Retina (tissue), 1 donor: ENCODE results near the gene IFRD2.
"Not testable (repeated sequence)": the region's sequence is repeated elsewhere in the genome, so short reads cannot be mapped to it uniquely, and the experiment has no call there.

ENCODE experiments used
- DNase-seq: peaks from one replicate; pipeline ENCODE4 v3.0.0-alpha.2; 2016

The IFRD2 gene

DNA sequence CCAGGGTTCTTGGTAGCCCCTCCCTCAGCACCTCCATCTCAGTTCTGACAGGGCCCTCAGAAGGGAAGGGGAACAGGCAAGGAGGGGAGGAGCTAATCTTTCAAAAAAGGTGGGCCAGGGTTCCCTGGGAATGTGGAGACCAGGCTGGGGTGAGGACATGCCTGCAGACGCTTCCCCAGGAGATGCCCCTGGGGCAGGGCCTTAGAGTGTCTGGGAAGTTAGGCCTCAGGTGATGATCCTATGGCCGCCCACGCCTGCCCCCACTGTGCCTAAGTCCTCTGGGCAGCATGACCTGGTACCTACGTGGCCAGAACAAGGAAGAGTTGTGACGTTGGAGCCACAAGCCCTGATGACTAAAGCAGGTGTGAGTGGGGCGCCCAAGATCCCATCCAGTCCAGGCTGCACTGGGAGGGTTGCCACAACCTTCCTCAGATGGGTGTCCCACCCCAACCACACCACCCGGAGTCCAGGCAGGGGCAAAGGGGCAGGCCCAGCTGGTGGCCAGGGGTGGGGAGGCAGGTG, 27.2 kb downstream of the IFRD2 start:
- no peak for DNase-seq

DNA sequence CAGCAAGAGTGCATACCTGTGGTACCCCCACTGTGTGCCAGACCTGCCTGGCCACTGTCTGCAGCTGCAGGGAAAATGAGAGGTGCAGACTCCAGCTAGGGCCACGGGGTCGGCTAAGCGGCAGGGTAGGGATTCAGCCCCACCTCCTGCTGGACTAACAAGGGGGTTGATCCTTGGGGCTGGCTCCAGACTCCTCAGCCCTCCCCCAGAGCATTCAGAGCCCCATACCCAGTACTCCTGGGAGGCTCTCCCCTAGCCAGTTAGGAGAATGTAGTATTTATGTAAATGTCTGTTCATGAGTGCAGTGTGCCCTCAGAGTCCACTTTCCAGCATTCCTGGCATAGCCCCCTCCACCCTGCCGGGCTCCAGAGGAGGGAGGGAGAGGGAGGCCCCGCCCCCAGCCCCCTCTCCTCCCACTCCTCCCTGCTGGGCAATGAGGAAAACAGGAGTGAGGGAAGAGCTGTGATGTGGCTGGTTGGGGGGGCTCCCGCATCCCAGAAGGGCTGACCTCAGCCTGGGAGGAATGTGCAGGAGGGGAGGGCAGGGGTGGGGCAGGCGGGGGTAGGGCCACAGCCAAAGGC, 27.8 kb downstream of the IFRD2 start:
- peak; percentile 87 for DNase-seq

DNA sequence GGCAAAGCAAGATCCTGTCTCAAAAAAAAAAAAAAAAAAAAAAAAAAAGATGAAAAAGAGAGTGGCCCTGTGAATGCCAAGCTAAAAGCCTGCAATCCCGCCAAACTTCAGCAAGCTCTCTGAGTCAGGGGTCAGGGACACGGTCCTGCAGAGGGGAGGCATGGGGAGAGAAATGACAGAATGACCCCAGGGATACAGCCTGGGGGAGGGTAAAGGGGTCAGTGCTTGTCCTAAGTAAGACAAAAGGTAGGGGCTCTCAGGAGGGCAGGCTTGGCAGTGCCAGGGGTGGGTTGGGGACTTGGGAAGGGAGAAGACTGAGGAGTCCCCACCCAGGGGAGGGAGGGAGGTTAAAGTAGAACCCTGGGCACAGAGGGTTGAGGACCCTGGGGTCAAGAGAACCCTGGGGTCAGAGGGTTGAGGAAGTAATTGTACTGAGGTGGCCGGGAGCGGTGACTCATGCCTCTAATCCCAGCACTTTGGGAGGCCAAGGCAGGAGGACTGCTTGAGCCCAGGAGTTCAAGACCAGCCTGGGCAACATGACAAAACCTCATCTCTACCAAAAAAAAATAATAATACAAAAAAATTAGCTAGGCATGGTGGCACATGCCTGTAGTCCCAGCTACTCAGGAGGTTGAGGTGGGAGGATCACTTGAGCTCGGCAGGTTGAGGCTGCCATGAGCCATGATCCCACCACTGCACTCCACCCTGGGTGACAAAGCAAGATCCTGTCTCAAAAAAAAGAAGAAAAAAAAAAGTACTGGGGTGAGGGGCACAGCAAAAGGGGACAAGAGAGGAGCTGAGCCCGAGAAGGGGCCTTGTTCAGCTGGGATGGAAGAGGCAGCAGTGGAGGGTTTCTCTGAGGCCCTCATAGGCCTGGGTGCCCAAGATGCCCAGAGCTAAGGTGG, 28.5 kb downstream of the IFRD2 start:
- no peak for DNase-seq

DNA sequence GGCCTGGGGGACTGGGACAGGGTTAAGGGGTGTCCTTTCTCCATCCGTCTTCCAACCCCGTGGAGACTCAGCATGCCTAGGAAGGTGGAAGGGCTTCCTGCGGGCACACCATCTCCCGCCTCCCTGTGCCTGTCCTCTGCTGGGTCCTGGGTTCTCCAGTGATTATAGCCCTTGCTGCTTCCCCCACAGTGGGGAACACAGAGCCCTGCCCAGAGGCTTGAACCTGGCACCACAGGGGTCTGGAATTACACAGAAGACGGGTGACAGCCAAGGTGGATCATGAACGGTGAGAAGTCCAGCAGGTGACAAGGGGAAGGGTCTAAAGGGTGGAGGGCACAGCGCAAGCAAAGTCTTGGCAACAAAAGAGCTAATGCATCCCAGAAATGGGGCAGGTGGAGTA, 29.5 kb downstream of the IFRD2 start:
- DNase-seq: no peak

DNA sequence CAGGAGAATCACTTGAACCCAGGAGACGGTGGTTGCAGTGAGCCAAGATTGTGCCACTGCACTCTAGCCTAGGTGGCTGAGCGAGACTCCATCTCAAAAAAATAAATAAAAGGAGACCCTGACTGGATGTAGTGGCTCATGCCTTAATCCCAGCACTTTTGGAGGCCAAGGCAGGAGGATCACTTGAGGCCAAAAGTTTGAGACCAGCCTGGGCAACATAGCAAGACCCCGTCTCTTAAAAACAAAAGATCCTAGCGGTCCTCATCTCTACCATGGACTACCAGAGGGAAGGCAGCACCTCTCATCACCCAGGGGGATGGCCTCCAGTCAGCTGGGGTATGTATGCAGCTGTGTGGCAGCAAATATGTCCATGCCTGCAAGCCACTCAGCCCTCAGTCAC, 30.0 kb downstream of the IFRD2 start:
- DNase-seq: not testable (repeated sequence)

DNA sequence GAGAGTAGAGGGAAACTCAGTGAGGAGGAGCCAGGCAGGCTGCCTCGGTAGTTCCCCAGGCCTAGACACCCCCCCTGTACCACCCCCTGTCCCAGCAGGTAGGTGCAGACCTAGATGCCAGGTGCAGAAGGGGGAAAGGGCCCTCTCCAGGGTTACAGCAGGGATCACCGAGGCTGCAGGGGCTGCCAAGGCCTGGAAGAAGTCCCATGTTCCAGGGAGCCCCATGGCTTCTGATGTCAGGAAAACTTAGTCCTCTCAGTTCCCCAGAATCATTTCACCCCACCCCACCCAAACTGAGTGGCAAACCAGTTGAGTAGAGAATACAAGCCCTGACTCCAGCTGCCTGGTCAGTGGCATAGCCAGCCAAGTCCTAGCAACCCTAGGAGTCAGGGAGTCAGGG, 30.7 kb downstream of the IFRD2 start:
- no peak for DNase-seq

DNA sequence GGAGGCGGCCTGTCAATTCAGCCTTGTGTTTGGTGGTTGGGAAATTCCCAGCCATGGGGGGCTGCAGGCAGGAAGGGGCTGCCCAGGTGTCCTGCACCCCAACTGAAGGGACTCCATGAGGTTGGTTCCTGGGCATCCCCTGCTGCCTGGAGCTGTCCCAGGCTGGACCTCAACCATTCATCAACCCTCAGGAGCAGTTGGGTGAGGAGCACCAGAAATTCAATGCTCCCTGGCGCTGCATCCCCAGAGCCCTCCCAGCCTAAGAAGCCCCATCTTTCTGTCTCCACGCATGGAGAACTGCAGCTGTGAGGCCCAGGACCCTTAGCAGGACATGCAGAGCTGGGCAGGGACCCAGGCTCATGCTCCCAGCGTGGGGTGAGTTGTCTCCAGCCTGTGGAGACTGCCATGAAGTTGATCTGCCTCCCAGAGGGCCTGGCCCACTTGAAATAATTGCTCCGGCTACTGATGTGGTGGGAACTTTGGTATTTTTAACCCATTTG, 31.2 kb downstream of the IFRD2 start:
- no peak for DNase-seq

DNA sequence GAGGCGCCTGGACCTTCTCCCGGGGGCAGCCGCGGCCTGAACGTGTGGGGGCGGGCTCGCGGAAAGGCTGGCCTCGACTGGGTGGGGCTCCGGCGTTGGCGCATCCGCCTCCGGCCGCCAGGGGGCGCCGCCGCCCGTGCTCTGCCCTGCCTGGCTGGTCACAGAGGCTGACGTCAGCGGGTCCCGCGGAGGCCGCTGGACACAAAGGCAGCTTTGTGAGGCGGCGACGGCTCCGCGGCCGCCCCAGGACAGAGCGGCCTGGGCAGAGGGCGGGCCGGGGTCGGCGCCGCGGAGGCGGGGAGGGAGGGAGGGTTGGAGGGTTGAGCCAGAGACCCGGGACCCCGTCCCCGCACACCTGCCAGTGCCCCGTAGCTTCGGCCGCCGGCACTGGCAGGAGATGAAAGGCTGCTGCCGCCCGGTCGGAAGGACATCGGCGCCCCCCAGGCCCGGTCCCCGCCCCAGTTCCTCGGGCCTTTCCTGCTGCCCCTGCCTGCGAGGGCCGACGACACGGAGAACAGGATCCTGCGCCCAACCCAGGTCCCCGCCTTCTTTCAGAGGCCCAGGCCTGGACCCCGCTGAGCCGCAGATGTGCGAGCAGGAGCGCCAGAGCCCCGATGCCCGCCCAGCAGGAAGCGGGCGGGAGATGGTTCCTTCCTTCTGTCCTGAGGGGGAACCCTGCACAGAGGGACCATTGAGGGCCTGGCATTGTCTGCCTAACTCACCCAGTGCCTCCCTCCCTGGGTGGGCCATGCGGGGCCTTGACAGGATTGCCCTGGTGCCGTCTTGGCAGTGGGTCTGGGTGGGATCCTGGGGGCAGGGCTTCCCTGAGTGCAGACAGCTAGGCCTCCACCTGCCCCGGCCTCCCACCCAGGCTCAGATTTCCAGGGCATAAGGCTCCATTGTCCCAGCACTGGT, 31.9 kb downstream of the IFRD2 start:
- peak; percentile 98 for DNase-seq

DNA sequence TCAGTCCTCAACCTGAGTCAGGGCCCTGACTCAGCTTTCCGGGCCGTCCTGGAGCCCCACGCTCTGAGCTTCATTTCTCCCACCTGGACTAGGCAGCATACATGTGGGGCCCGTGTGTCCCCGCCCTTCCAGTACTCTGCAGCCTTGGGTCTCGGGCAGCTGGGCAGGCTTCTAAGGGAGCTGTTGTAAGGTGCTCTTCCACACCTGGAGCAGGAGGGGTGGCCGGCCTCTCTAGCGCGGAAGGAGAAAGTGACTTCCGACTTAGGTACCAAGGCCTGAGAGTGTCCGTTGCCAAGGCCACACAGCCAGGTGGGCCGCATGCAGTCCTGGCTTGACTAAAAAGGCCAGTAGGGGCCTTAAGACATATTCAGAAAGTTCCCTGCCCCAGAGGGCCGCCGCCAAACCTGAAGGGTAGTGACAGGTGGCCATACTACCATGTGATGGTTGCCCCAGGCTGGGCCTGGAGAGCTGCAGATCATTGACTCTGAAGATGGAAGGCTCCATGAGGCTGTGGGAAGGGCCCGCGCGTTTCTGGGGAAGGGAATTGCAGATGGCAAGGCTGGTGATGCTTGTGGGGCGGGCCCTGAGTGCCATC, 32.7 kb downstream of the IFRD2 start:
- no peak for DNase-seq

DNA sequence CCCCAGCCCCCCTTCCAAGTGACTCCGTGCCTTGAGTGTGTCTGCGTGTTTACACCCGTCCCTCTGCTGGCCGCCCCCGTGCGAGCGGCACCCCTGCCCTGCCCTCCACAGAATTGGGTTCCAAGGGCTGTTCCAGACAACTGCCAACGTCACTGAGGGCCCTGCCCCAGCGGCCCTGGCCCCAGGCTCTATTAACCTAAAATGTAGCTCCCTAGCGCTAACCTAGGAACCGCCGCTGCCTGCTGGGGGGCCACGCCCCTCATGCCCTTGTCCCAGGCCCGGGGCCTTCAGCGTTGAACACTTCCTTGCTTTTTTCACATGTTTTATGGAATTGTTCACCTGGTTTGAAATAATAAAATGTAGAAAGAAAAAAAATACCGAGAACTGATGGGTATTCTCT, 33.2 kb downstream of the IFRD2 start:
- no peak for DNase-seq

DNA sequence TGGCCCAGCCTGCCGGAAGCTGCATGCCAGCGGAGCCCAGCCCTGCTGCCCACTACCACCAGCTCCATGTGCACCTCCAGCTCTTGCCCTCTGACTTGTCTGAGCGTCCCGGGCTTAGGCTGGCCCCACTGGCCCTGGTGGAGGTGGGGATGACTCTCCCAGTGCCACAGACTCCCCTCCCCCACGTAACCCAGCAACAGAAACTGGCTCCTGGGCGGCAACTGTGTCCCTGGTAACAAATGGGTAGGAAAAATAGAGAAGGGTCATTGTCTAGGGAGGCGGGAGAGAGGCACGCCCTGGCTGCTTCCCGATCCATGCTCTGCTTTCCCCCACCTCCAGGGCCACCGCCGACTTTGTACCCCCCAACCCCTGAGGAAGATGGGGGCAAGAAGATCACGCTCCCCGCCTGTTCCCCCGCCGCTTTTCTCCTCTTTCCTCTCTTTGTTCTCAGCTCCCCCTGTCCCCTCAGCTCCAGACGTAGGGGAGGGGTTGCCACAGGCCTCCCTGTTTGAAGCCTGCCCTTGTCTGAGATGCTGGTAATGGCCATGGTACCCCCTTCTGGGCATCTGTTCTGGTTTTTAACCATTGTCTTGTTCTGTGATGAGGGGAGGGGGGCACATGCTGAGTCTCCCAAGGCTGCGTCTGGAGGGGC, 34.1 kb downstream of the IFRD2 start:
- DNase-seq: peak; percentile 73

DNA sequence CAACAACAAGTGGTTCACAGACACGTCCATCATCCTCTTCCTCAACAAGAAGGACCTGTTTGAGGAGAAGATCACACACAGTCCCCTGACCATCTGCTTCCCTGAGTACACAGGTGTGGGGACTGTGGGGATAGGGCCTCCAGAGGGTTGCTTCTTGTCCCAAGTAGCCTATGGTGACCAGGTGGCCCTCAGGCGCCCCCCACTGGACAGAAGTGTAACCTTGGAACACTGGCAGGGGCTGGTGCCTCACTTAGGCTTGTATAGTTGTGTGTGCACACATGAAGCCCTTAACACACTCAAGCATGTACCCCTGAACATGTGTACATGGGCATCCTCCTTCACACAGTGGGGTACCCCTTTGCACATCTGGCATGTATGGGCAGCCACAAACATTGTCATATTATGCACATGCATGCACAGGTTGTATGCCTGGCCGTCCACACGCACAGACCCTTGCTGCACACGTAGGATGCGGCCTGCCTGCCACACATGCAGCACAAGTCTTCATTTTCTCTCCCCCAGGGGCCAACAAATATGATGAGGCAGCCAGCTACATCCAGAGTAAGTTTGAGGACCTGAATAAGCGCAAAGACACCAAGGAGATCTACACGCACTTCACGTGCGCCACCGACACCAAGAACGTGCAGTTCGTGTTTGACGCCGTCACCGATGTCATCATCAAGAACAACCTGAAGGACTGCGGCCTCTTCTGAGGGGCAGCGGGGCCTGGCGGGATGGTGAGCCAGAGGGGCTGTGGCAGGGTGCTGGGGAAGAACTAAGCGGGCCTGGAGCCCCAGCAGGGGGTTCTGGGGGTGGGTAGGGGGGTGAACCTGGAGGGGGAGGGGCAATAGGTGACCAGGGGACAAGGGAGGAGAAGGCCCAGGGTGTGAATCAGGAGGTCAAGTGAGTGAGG, 35.0 kb downstream of the IFRD2 start:
- DNase-seq: peak; percentile 43

DNA sequence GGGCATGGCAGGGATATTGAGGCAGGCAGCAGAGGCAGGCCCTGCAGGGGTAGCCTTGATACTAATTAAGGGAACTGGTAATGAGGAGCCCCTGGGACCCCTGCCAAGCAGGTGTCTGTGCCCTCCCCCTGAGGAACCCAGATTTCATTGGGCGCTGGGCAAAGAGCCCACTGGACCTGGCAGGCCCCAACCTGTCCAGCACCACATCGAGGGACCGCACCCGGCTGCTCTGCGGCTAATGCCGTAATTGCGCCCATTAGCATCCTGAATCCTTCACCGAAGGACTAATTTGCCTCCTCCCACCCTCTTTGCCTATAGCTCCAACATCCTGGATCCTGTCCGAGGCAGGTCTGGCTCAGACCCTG, 37.0 kb downstream of the IFRD2 start:
- DNase-seq: no peak

DNA sequence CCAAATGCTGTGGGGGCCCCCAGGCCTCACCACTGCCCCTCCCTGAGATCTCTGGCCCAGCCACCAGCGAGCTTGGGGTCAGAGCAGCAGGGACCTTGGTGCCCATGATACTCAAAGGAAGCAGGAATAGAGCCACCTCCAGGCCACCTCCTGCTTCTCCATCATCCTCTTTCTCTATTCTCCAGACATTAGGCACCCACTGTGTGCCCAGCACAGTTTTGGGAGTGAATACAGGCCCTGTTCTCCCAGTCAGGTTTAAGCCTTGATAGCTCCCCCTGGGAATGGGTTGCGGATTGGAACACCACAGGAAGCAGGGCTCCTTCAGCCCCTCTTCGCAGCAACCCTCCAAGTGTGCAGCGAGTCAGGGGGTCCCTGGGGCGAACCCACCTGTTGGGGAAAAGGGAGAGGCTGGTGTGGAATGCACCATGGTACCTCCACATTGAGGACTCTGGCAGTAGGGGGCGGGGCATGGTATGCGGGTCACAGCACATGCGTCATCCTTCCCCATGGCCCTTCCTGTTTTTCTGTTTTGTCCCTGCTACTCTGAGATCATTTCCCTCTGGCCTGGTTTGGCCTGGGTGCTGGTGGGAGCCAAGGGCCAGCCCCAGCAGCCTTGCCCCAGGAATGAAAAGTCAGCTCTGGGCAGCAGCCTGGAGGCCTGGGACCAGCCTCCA, 37.5 kb downstream of the IFRD2 start:
- no peak for DNase-seq

DNA sequence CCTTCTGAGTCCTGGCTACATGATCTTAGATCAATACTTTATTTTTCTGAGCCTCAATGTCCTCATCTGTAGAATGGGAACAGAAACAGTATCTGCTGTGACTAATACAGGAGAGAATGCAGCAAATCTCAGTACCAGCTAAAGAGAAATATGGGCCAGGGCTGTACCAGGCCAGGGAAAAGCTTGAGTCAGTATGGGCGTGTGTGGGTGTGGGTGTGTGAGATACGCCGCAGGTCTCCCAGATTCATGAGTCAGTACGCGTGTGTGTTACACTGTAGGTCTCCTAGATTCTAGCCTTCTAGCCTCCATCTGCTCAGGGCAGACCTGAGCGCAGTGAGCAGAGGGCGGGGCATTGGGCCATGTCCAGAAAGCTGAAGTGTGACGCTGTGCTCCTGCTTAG, 41.0 kb downstream of the IFRD2 start:
- DNase-seq: no peak

DNA sequence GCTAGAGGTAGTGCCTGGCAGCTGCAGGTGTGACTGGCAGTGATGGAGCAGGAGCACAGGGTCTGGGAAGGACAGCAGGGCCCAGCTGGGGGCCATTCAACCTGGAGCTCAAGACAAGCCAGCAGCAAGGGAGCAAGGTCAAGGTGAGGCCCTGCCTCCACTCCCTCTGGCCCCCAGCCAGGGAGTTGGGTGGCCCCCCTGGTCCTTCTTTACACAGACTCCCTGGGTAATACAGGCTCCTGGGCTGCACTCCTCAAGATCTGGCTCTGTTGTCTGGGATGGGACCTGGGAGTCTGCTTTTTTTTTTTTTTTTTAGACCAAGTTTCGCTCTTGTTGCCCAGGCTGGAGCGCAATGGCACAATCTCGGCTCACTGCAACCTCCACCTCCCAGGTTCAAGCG, 41.7 kb downstream of the IFRD2 start:
- DNase-seq: no peak

DNA sequence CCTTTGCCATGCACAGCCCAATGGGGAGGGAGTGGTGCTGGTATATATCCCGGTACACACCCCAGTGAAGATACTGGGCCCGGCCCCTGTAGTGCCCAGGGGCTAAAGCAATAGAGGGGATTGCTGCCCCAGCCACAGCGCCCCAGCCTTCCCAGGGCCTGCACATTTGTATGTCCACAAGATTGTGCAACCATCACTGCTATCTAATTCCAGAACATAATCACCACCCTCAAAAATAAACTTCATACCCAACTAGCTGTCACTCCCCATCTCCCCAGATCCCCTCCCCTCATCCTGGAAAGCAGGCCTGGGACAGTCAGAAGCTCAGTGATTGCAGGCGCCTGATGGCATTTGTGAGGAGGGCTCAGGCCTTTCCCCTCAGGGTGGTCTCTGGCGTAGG, 42.8 kb downstream of the IFRD2 start:
- DNase-seq: no peak

DNA sequence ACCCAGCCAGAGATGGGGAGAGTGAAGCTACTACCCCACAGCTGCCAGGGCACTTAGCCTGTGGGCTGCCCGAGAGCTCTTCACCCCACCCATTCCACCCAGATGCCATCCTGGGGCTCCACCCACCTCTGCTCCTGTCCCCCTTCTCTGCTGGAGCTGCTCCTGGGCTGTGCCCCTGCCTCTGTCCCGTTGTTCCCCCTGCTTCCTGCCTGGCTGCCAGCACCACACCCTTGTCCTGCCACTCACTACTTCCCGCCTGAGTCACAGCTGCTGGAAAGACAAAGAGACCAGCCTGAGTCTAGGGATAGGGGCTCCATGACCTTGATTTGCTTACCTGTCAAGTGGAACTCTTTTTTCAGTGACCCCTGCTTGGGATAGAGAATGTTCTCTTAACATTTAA, 43.8 kb downstream of the IFRD2 start:
- DNase-seq: no peak

DNA sequence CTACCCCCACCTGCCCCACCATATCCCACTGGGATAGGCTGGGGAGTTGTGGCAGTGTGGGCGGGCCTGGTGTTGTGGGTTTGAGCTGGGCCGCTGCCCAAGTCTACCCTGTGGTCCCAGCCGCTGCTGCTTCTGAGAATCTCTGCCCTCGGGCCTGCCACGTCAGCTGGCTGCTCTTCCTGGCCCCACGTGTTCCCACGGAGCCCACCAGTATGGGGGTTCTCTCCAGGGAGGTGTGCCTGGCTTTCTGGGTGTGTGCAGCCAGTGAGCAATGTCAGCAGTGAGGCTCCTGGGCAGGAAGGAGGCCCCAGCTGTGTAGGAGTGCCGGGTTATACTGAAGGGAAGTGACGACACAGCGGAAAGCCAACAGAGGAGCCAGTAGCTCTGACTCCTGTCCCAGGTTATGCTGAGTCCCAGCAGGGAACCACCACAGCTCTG, 45.7 kb downstream of the IFRD2 start:
- no peak for DNase-seq

DNA sequence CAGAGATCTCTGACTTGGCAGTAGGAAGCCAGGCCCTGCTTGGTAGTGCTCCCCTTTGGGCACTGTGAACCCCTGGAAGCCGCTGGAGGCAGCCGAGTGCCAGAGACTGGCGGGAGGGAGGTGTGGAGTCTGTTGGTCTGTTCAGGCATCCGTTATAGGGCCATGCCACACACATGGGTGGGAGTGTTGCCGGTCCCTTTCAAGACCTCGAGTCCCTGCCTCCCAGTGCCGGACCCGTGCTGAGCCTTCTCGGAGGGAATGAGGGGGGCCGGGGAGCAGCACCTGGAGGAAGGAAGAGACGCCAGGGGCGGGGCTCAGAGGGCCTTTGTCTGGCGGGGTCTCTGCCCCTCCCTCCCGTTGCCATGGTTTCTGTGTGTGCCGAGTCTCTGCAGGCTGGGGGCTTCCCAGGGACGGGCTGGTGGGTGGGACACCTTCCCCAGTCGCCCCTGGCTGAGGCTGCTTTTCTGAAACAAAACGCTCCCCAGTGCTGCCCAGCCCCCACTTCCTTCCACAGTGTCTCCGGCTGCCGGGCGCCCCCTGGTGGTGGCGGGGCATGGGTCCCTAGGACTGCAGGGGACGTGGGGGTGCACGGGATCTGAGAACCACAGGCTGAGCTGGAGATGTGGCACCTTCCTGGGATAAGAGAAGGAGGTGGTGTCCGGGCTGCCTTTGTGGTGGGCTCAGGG, 46.3 kb downstream of the IFRD2 start:
- DNase-seq: peak; percentile 96
